Astrocyte (in vitro differentiated cells and primary cell): Measurements from ENCODE around the gene NXPH4. TPM values are rescaled to one million over a fixed set of nuclear protein-coding genes. Genes with fewer than 3 reads are reported as not detected.

Source experiments
- DNase-seq: peaks from one replicate; pipeline ENCODE4 v3.0.0-alpha.2; 2010; ENCODE audit warnings: low read depth
- FAIRE-seq: peaks from 2 replicates; lab custom pipeline; 2011; peaks lifted over from hg19 to GRCh38; lab: Jason Lieb, UNC
- H2AFZ ChIP-seq: 2 replicates; pipeline ENCODE4 v1.6.0; 2012; ENCODE audit warnings: low read depth, low read length, inconsistent platforms
- H3K27ac ChIP-seq: 2 replicates; pipeline ENCODE4 v1.5.1; 2011; ENCODE audit warnings: low read depth, low read length, inconsistent platforms
- H3K27me3 ChIP-seq: 2 replicates; pipeline ENCODE4 v1.6.0; 2011; ENCODE audit warnings: low read length, inconsistent platforms; ENCODE audit not compliant: insufficient read depth
- H3K36me3 ChIP-seq: 2 replicates; pipeline ENCODE4 v1.5.1; 2011; ENCODE audit warnings: low read length, inconsistent platforms; ENCODE audit not compliant: insufficient read depth
- H3K4me1 ChIP-seq: 2 replicates; pipeline ENCODE4 v1.5.1; 2011; ENCODE audit warnings: low read length, inconsistent platforms; ENCODE audit not compliant: insufficient read depth
- H3K4me2 ChIP-seq: 2 replicates; pipeline ENCODE4 v1.6.0; 2012; ENCODE audit warnings: low read length, inconsistent platforms
- H3K4me3 ChIP-seq: 2 replicates; pipeline ENCODE4 v1.5.1; 2011; ENCODE audit warnings: low read depth, mild to moderate bottlenecking, low read length, inconsistent platforms; ENCODE audit not compliant: insufficient read depth
- H3K79me2 ChIP-seq: 2 replicates; pipeline ENCODE4 v1.6.0; 2012; ENCODE audit warnings: mild to moderate bottlenecking, low read length, inconsistent platforms; ENCODE audit not compliant: insufficient read depth
- H3K9ac ChIP-seq: 2 replicates; pipeline ENCODE4 v1.6.0; 2012; ENCODE audit warnings: mild to moderate bottlenecking, low read length, inconsistent platforms
- H3K9me3 ChIP-seq: 2 replicates; pipeline ENCODE4 v1.5.1; 2012; ENCODE audit warnings: low read depth, mild to moderate bottlenecking, low read length, inconsistent platforms; ENCODE audit not compliant: insufficient read depth
- H4K20me1 ChIP-seq: 2 replicates; pipeline ENCODE4 v1.6.0; 2012; ENCODE audit warnings: low read length, inconsistent platforms; ENCODE audit not compliant: insufficient read depth
- H3K27ac Mint-ChIP-seq: one replicate; pipeline ENCODE4 v1.8.0; 2021; ENCODE audit warnings: mild to moderate bottlenecking, mixed read lengths; ENCODE audit not compliant: unreplicated experiment
- H3K27me3 Mint-ChIP-seq: one replicate; pipeline ENCODE4 v1.8.0; 2021; ENCODE audit warnings: low read depth, mixed read lengths; ENCODE audit not compliant: unreplicated experiment
- H3K36me3 Mint-ChIP-seq: one replicate; pipeline ENCODE4 v1.8.0; 2021; ENCODE audit warnings: low read depth, mixed read lengths; ENCODE audit not compliant: unreplicated experiment
- H3K4me1 Mint-ChIP-seq: one replicate; pipeline ENCODE4 v1.8.0; 2021; ENCODE audit warnings: low read depth, mixed read lengths; ENCODE audit not compliant: unreplicated experiment
- H3K4me3 Mint-ChIP-seq: one replicate; pipeline ENCODE4 v1.8.0; 2021; ENCODE audit warnings: mild to moderate bottlenecking, moderate library complexity, mixed read lengths; ENCODE audit not compliant: unreplicated experiment
- H3K9me3 Mint-ChIP-seq: one replicate; pipeline ENCODE4 v1.8.0; 2021; ENCODE audit warnings: mild to moderate bottlenecking, mixed read lengths; ENCODE audit not compliant: unreplicated experiment
- EZH2 ChIP-seq: IDR thresholded peaks from 2 replicates; pipeline ENCODE4 v1.6.1; 2012; ENCODE audit warnings: mild to moderate bottlenecking, low read length, inconsistent platforms; ENCODE audit not compliant: insufficient read depth
- total RNA-seq: library from RNA; stranded (reverse); gene quantifications from 2 replicates; pipeline ENCODE4 v1.2.1, GENCODE V29; 2021
- TF ChIP-seq, protein P1 (sequence below): IDR thresholded peaks from 2 replicates; pipeline ENCODE4 v1.5.1; 2011; ENCODE audit warnings: low read depth, mild to moderate bottlenecking, inconsistent platforms, low read length, moderate library complexity; ENCODE audit not compliant: insufficient read depth

The NXPH4 gene
- total RNA-seq, 1 donor from 2014 or later = 14.5 TPM

DNA sequence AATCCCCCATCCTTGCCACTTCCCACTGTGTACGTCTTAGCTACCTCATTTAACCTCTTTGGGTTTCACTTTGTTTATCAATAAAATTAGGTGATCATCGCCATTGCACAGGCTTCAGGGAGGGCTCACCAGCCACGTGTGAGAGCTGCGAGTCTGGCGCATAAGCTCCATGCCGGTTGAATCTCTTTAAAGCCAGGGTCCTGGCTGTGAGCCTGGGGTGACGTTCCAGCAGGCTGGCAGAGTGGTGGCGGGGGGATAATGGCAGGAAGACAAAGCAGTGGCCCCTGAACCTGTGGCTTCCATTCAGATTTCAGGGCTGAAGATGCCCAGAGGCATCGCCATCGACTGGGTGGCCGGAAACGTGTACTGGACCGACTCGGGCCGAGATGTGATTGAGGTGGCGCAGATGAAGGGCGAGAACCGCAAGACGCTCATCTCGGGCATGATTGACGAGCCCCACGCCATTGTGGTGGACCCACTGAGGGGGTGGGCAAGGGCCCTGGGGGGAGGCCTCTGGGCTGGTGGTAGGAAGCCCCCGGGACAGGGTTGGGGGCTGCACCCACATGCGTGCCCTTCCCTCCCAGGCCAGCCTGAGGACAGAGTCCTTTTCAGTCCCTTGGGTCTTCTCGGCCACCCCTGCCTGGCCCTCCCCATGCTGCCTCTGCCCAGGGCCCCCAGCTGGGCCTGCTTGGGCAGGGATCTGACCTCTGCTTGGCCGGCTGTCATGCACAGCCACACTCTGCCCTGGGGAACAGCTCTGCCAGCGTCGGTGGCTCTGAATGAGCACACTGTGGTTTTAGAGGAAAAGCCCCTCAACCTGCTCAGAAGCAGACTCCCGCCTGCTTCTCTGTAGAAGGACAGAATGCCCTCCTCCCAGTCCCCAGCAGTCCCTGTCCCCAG is 8.6 kb upstream of the NXPH4 start:
- Mint-ChIP-seq H3K36me3 (peaks cover 25% of the 10 kb centered on the region), H3K27me3 (no peaks in the 10 kb centered on the region), H3K4me3 (no peak overlapping the region), H3K27ac (no peak overlapping the region), H3K4me1 (peaks cover 1% of the 10 kb centered on the region), H3K9me3 (no peaks in the 10 kb centered on the region)
- Histone ChIP-seq H3K9ac (no peak overlapping the region), H3K4me3 (no peak overlapping the region), H3K27ac (no peak overlapping the region), H3K79me2 (no peaks in the 10 kb centered on the region), H3K4me1 (no peaks in the 10 kb centered on the region), H4K20me1 (peaks cover 66% of the 10 kb centered on the region), H3K4me2 (no peak overlapping the region), H2AFZ (no peak overlapping the region), H3K9me3 (no peaks in the 10 kb centered on the region), H3K36me3 (peaks cover 12% of the 10 kb centered on the region), H3K27me3 (no peaks in the 10 kb centered on the region)
- no peak for FAIRE-seq
- no peak for TF ChIP-seq EZH2
- TF ChIP-seq, protein P1, sequence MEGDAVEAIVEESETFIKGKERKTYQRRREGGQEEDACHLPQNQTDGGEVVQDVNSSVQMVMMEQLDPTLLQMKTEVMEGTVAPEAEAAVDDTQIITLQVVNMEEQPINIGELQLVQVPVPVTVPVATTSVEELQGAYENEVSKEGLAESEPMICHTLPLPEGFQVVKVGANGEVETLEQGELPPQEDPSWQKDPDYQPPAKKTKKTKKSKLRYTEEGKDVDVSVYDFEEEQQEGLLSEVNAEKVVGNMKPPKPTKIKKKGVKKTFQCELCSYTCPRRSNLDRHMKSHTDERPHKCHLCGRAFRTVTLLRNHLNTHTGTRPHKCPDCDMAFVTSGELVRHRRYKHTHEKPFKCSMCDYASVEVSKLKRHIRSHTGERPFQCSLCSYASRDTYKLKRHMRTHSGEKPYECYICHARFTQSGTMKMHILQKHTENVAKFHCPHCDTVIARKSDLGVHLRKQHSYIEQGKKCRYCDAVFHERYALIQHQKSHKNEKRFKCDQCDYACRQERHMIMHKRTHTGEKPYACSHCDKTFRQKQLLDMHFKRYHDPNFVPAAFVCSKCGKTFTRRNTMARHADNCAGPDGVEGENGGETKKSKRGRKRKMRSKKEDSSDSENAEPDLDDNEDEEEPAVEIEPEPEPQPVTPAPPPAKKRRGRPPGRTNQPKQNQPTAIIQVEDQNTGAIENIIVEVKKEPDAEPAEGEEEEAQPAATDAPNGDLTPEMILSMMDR = no peak
- no peak for DNase-seq

DNA sequence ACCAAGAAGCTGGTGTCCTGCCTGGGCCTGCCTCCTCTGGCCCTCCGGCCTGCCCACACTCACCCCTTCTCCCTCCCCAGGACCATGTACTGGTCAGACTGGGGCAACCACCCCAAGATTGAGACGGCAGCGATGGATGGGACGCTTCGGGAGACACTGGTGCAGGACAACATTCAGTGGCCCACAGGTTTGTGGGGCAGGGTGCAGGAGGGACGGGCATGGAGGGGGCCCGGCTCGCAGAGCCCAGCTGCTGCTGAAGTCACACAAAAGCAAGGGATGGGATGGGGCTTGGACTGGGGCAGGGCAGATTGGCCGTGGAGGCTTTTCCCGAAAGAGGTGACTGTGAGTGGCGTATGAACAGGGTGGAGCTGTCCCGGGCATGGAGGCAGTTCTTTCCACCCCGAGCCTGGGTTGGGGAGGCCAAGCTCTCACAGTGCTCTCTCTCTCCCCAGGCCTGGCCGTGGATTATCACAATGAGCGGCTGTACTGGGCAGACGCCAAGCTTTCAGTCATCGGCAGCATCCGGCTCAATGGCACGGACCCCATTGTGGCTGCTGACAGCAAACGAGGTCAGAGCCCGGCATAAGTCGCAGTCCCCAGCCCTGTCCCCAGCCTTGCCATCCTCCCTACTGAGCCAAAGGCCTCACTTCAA is 7.8 kb upstream of the NXPH4 start:
- Mint-ChIP-seq H3K9me3 (no peaks in the 10 kb centered on the region), H3K4me3 (no peak overlapping the region), H3K27me3 (no peaks in the 10 kb centered on the region), H3K4me1 (peaks cover 7% of the 10 kb centered on the region), H3K36me3 (peaks cover 27% of the 10 kb centered on the region), H3K27ac (no peak overlapping the region)
- DNase-seq = no peak
- no peaks in the 10 kb centered on the region for H3K27me3 ChIP-seq
- no peak overlapping the region for H2AFZ ChIP-seq
- FAIRE-seq = no peak
- no peak overlapping the region for H3K27ac ChIP-seq
- peaks cover 71% of the 10 kb centered on the region for H4K20me1 ChIP-seq
- H3K4me1 ChIP-seq = no peaks in the 10 kb centered on the region
- H3K9ac ChIP-seq = no peak overlapping the region
- no peak overlapping the region for H3K4me3 ChIP-seq
- peaks cover 8% of the 10 kb centered on the region for H3K36me3 ChIP-seq
- H3K9me3 ChIP-seq = no peaks in the 10 kb centered on the region
- TF ChIP-seq, protein P1 = no peak
- no peak for TF ChIP-seq EZH2
- no peak overlapping the region for H3K4me2 ChIP-seq
- no peaks in the 10 kb centered on the region for H3K79me2 ChIP-seq
